ENCODE measurements around the gene BRSK2. TPM values are rescaled to one million over a fixed set of nuclear protein-coding genes. Genes with fewer than 3 reads are reported as not detected.

Gene BRSK2
- total RNA-seq, 2 experiments from 2014 or later: 0.96 to 1.2 TPM

DNA sequence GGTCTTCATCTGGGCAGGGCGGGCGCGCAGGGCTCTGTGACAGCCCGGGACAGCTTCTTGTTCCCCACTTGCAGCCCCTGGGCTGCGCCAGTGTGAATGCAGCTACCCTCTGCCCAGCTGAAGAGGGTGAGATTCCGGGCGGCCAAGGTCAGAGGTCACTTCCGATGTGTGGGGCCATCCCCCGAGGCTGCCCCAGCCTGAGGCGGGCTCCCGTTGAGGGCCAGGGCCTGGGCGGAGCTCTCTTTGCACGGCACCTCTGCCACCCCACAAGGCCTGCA, 72.9 kb downstream of the BRSK2 start:
- intact Hi-C loops (cut with DNase I, micrococcal nuclease): no loop called here
- CTCF ChIA-PET: no interaction called here

GRCh38 chr11:1463056-1463455, 73.3 kb downstream of the BRSK2 start:
- ATAC-seq: no peak
- POLR2A ChIA-PET: no interaction called here

More for the DNA sequence above, 72.9 kb downstream of the BRSK2 start:
- no peaks in the 10 kb centered on the region for H3K9me3 Mint-ChIP-seq (ENCODE audit: low read depth)
- POLR2A ChIA-PET: no interaction called here
- no peaks in the 10 kb centered on the region for H3K27me3 Mint-ChIP-seq
- H3K4me1 Mint-ChIP-seq: no peaks in the 10 kb centered on the region
- H3K36me3 Mint-ChIP-seq (ENCODE audit: low read depth): peaks cover 11% of the 10 kb centered on the region
- ATAC-seq (no peak), DNase-seq (no peak)
- H3K27ac Mint-ChIP-seq: no peak overlapping the region
- H3K4me3 Mint-ChIP-seq: no peak overlapping the region

GRCh38 chr11:1466784-1467183, 77.0 kb downstream of the BRSK2 start:
- no peaks in the 10 kb centered on the region for H3K9me3 Mint-ChIP-seq (ENCODE audit: low read depth)
- H3K4me1 Mint-ChIP-seq: no peaks in the 10 kb centered on the region
- ATAC-seq (no peak), DNase-seq (no peak)
- intact Hi-C loops (cut with DNase I, micrococcal nuclease): no loop called here
- H3K4me3 Mint-ChIP-seq: no peak overlapping the region
- H3K27ac Mint-ChIP-seq: no peak overlapping the region
- H3K36me3 Mint-ChIP-seq (ENCODE audit: low read depth): peaks cover 11% of the 10 kb centered on the region
- ChIA-PET CTCF (interaction anchor here (1.4 kb wide), 1 partner anchor 48 kb away, joined by 3 read pairs; no protein-coding TSS in a partner anchor), POLR2A (no interaction called here)
- no peaks in the 10 kb centered on the region for H3K27me3 Mint-ChIP-seq

More at GRCh38 chr11:1463056-1463455, 73.3 kb downstream of the BRSK2 start:
- CTCF ChIA-PET: interaction anchor here (0.6 to 1.1 kb wide), 2 partner anchors 43 to 112 kb away, joined by 3 to 5 read pairs; no protein-coding TSS in a partner anchor
- Mint-ChIP-seq H3K4me1 (no peaks in the 10 kb centered on the region), H3K27ac (no peak overlapping the region), H3K9me3 (ENCODE audit: low read depth) (no peaks in the 10 kb centered on the region), H3K36me3 (ENCODE audit: low read depth) (peaks cover 11% of the 10 kb centered on the region), H3K27me3 (no peaks in the 10 kb centered on the region), H3K4me3 (no peak overlapping the region)
- DNase-seq: no peak
- intact Hi-C loops (cut with DNase I, micrococcal nuclease): no loop called here

GRCh38 chr11:1467270-1467669, 77.5 kb downstream of the BRSK2 start:
- POLR2A ChIA-PET: no interaction called here
- intact Hi-C loops (cut with DNase I, micrococcal nuclease): no loop called here
- Mint-ChIP-seq H3K9me3 (ENCODE audit: low read depth) (no peaks in the 10 kb centered on the region), H3K27me3 (no peaks in the 10 kb centered on the region), H3K4me3 (no peak overlapping the region), H3K36me3 (ENCODE audit: low read depth) (peaks cover 11% of the 10 kb centered on the region), H3K4me1 (no peaks in the 10 kb centered on the region), H3K27ac (no peak overlapping the region)
- DNase-seq (no peak), ATAC-seq (no peak)
- CTCF ChIA-PET: no interaction called here

GRCh38 chr11:1468002-1468401, 78.3 kb downstream of the BRSK2 start:
- H3K4me3 Mint-ChIP-seq: no peak overlapping the region
- no peaks in the 10 kb centered on the region for H3K4me1 Mint-ChIP-seq
- no peaks in the 10 kb centered on the region for H3K27me3 Mint-ChIP-seq
- no peak overlapping the region for H3K27ac Mint-ChIP-seq
- intact Hi-C loops (cut with DNase I, micrococcal nuclease): no loop called here
- ChIA-PET CTCF (no interaction called here), POLR2A (no interaction called here)
- DNase-seq (no peak), ATAC-seq (no peak)
- H3K9me3 Mint-ChIP-seq (ENCODE audit: low read depth): no peaks in the 10 kb centered on the region
- H3K36me3 Mint-ChIP-seq (ENCODE audit: low read depth): peaks cover 11% of the 10 kb centered on the region

DNA sequence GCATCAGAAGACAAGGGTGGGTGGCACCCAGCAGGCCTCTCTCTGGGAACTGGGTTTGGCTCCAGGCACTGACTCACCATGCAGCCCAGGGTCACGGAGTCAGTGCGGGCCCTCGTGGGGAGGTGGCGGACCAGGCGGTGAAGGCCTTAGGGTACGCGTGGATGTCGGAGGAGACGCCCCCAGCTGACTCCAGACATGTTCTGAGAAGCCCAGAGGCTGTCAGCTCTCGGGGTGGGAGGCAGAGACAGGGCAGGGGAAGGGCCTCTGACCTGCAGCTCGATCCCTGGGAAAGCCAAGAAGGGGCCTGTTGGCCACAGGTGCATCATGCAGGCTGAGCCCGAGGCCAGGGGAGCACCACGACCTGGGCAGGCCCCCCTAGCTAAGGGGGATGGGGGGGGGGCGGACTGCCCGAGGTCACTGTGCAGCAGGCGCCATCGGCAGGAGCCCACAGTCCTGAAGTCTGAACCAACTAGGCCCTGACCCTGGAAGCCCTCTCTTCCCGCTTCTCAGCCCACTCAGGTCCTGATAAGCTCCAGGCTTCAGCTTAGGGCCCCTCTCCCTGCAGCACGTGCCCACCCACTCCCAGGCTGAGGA, 78.8 kb downstream of the BRSK2 start:
- Mint-ChIP-seq H3K4me3 (no peak overlapping the region), H3K27ac (no peak overlapping the region), H3K9me3 (ENCODE audit: low read depth) (no peaks in the 10 kb centered on the region), H3K36me3 (ENCODE audit: low read depth) (peaks cover 11% of the 10 kb centered on the region), H3K4me1 (no peaks in the 10 kb centered on the region), H3K27me3 (no peaks in the 10 kb centered on the region)
- CTCF ChIA-PET: interaction anchor here (0.7 kb wide), 1 partner anchor 16 kb away, joined by 3 read pairs; no protein-coding TSS in a partner anchor
- DNase-seq (no peak), ATAC-seq (no peak)
- POLR2A ChIA-PET: no interaction called here
- intact Hi-C loops (cut with DNase I, micrococcal nuclease): no loop called here

GRCh38 chr11:1469287-1469910, 79.7 kb downstream of the BRSK2 start:
- no peaks in the 10 kb centered on the region for H3K9me3 Mint-ChIP-seq (ENCODE audit: low read depth)
- no peak for ATAC-seq
- H3K27ac Mint-ChIP-seq: no peak overlapping the region
- intact Hi-C loops (cut with DNase I, micrococcal nuclease): no loop called here
- ChIA-PET CTCF (interaction anchor here (0.7 kb wide), 1 partner anchor 16 kb away, joined by 3 read pairs; no protein-coding TSS in a partner anchor), POLR2A (no interaction called here)
- no peaks in the 10 kb centered on the region for H3K27me3 Mint-ChIP-seq
- H3K4me3 Mint-ChIP-seq: no peak overlapping the region
- no peak for DNase-seq
- peaks cover 11% of the 10 kb centered on the region for H3K36me3 Mint-ChIP-seq (ENCODE audit: low read depth)
- no peaks in the 10 kb centered on the region for H3K4me1 Mint-ChIP-seq

DNA sequence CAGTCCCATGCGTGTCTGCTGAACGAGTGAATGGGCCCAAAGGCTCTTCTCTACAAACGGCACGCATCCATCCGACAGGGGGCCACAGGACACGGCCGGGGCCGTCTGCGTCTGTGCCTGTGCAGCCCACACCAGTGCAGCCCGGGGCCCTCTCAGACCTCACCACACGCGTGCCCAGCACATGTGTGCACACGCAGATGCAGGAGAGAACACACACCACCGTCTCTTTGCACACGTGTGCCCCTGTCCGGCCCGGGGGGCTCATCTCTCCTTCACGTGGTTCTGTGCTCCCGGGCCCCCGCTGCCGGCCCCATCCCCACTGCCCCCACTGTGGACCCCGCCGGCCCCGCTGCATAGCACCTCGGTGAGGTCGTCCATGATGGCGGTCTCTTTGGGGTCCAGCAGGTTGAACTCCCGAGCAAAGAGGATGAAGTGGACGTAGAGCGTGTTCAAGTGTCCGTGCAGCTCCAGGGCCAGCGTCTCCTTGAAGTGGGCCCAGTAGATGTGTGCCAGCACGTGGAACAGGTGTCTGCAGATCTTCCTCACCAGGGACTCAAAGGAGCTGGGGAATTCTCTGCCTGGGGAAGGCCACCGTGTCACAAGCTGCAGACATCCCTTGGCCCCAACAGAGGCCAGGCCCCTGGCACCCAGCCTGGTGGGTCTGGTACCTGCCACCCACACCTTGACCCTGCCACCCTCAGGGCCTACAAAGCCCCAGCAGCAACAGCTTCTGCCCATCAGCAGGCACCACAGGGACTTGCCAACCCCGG, 80.4 kb downstream of the BRSK2 start:
- ChIA-PET POLR2A (no interaction called here), CTCF (no interaction called here)

DNA sequence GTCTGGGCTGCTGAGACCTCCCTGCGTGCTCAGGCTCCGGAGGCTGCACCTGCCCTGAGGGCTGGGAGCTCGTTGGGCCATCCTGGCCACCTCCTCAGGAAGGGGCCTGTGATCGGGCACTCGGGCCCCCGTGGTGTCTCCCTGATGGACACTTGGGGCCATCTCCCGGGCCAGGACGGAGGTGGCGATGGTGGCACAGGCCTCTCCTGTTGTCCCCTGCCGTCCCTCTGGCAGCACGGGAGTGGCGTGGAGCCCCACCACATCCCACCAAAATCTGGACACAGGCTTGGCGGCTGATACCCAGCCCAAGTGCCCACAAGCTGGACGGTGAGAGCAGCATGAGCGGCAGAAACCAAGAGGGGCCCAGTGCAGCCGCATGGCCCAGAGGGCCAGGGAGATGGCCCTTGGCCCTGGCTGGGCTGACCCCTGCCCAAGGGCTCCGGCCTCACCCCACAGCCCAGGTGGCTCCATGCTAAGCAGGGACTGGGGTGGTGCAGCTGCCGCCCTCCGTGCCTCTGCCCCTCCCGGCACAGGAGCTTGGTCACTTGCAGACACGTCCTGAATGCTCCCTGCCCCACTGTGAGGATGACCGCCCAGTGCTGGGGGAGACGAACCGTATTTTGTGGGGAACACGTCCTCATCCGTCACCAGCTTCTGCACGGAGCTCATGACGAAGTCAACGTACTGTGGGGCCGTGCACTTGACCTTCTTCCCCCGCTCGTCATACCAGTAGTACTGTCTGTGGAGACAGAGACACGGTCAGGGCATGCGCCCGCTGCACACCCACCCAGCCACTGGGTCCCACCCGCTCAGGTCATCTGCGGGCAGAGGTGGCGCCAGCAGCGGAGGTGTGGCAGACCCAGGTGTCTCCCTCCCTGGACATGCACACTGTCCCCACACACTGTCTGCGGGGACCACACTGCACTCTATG, 81.2 kb downstream of the BRSK2 start:
- no peak for ATAC-seq
- DNase-seq: no peak
- Mint-ChIP-seq H3K4me3 (no peak overlapping the region), H3K36me3 (ENCODE audit: low read depth) (peaks cover 5% of the 10 kb centered on the region), H3K4me1 (no peaks in the 10 kb centered on the region), H3K9me3 (ENCODE audit: low read depth) (no peaks in the 10 kb centered on the region), H3K27me3 (no peaks in the 10 kb centered on the region), H3K27ac (no peak overlapping the region)
- intact Hi-C loops (cut with DNase I, micrococcal nuclease): no loop called here
- ChIA-PET CTCF (no interaction called here), POLR2A (no interaction called here)

More for the DNA sequence above, 80.4 kb downstream of the BRSK2 start:
- Mint-ChIP-seq H3K4me1 (no peaks in the 10 kb centered on the region), H3K4me3 (no peak overlapping the region), H3K27ac (no peak overlapping the region), H3K36me3 (ENCODE audit: low read depth) (peaks cover 11% of the 10 kb centered on the region), H3K27me3 (no peaks in the 10 kb centered on the region), H3K9me3 (ENCODE audit: low read depth) (no peaks in the 10 kb centered on the region)
- intact Hi-C loops (cut with DNase I, micrococcal nuclease): no loop called here
- ATAC-seq (no peak), DNase-seq (no peak)

GRCh38 chr11:1471736-1472135, 82.0 kb downstream of the BRSK2 start:
- no peaks in the 10 kb centered on the region for H3K4me1 Mint-ChIP-seq
- peaks cover 5% of the 10 kb centered on the region for H3K36me3 Mint-ChIP-seq (ENCODE audit: low read depth)
- DNase-seq (no peak), ATAC-seq (no peak)
- H3K9me3 Mint-ChIP-seq (ENCODE audit: low read depth): no peaks in the 10 kb centered on the region
- CTCF ChIA-PET: no interaction called here
- H3K4me3 Mint-ChIP-seq: no peak overlapping the region
- H3K27ac Mint-ChIP-seq: no peak overlapping the region
- intact Hi-C loops (cut with DNase I, micrococcal nuclease): no loop called here
- no peaks in the 10 kb centered on the region for H3K27me3 Mint-ChIP-seq
- POLR2A ChIA-PET: no interaction called here

DNA sequence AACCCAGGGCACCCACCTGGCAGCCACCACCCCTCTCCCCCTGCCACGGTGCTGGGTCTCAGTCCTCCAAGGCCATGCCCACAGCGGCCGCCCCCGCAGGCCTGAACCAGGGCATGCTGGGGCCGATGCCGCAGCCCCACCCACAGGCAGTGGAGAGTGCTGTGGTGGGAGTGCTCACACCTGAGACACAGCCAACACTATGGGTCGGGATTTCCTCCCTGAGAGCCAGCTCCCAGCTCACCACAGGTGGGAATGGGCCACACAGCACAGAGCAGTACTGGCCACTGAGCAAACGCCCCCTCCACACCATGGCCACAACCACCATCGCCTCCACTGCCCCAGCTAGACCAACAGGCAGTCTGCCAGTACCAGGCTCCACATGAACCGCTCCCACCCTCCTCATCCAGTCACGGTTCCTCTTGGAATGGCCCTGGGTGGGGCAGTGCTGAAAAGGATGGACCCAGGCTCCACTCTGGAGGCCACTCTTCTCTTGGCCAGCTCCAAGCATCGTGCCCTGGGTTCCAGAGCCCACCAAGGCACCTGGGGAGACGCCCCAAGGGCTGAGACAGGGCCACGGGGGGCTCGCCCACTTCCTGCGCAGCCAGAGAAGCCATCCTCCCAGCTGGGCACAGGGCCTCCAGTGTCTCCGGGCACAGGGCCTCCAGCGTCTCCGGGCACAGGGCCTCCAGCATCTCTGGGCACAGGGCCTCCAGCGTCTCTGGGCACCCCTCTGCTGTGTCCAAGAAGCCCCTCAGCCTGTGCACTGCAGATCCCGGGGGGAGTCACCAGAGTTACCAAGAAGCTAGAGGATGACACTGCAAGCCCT, 82.7 kb downstream of the BRSK2 start:
- Mint-ChIP-seq H3K27me3 (no peaks in the 10 kb centered on the region), H3K9me3 (ENCODE audit: low read depth) (no peaks in the 10 kb centered on the region), H3K27ac (no peak overlapping the region), H3K36me3 (ENCODE audit: low read depth) (peaks cover 5% of the 10 kb centered on the region), H3K4me3 (no peak overlapping the region), H3K4me1 (no peaks in the 10 kb centered on the region)
- ChIA-PET CTCF (no interaction called here), POLR2A (no interaction called here)
- no peak for ATAC-seq
- no peak for DNase-seq
- intact Hi-C loops (cut with DNase I, micrococcal nuclease): no loop called here
